IPS DF 19.7 (cell line): Measurements from ENCODE around the gene KIRREL3.

Experiments
- DNase-seq: peaks from one replicate; pipeline ENCODE4 v3.0.0-alpha.2; 2013; ENCODE audit warnings: low read depth, low spot score

KIRREL3 gene

GRCh38 chr11:126578426-126578825, 422.1 kb downstream of the KIRREL3 start:
- DNase-seq: no peak

- DNase-seq: no peak
Observed at GRCh38 chr11:126578021-126578420, 422.5 kb downstream of the KIRREL3 start.

GRCh38 chr11:126575849-126576248, 424.7 kb downstream of the KIRREL3 start:
- no peak for DNase-seq

GRCh38 chr11:126573325-126573978, 427.1 kb downstream of the KIRREL3 start:
- DNase-seq: no peak

GRCh38 chr11:126570489-126570888, 430.1 kb downstream of the KIRREL3 start:
- DNase-seq: no peak

GRCh38 chr11:126567419-126567818, 433.2 kb downstream of the KIRREL3 start:
- no peak for DNase-seq

GRCh38 chr11:126564566-126564965, 436.0 kb downstream of the KIRREL3 start:
- DNase-seq: no peak

GRCh38 chr11:126561327-126561893, 439.2 kb downstream of the KIRREL3 start:
- DNase-seq: no peak

GRCh38 chr11:126560221-126560620, 440.3 kb downstream of the KIRREL3 start:
- DNase-seq: no peak

GRCh38 chr11:126548581-126549550, 451.7 kb downstream of the KIRREL3 start:
- DNase-seq: no peak

GRCh38 chr11:126547691-126548090, 452.9 kb downstream of the KIRREL3 start:
- no peak for DNase-seq

- DNase-seq: no peak
Observed at GRCh38 chr11:126547161-126547560, 453.4 kb downstream of the KIRREL3 start.

- DNase-seq: no peak
Observed at GRCh38 chr11:126546694-126547093, 453.9 kb downstream of the KIRREL3 start.

- DNase-seq: no peak
Observed at GRCh38 chr11:126546191-126546590, 454.4 kb downstream of the KIRREL3 start.

- DNase-seq: no peak
Observed at GRCh38 chr11:126545057-126545555, 455.5 kb downstream of the KIRREL3 start.

- DNase-seq: no peak
Observed at GRCh38 chr11:126544108-126545056, 456.2 kb downstream of the KIRREL3 start.

GRCh38 chr11:126543691-126544090, 456.9 kb downstream of the KIRREL3 start:
- no peak for DNase-seq

- no peak for DNase-seq
Observed at GRCh38 chr11:126542334-126543015, 458.1 kb downstream of the KIRREL3 start.

- DNase-seq: no peak
Observed at GRCh38 chr11:126538071-126538470, 462.5 kb downstream of the KIRREL3 start.

- no peak for DNase-seq
Observed at GRCh38 chr11:126537492-126537891, 463.1 kb downstream of the KIRREL3 start.
